HCT116 (cell line): ENCODE measurements around the gene TNIK. TPM values are rescaled to one million over a fixed set of nuclear protein-coding genes. Genes with fewer than 3 reads are reported as not detected.

ENCODE experiments used
- ATAC-seq: fragments of 200-7000 bp; cut with Tn5 transposase; 2 replicates; pipeline ENCODE4 v1.9.1; 2020; ENCODE audit warnings: mild to moderate bottlenecking, moderate library complexity
- BruUV-seq: library from RNA; stranded (reverse); fragments of 400-500 nt; replicated peaks from 2 replicates; lab custom pipeline; 2021; lab: Mats Ljungman, UMichigan
- CTCF ChIA-PET: fragments of 300-600 bp; sonication (Branson Sonifier 250); formaldehyde crosslinking; loops from one replicate; lab custom pipeline; 2021; ENCODE audit warnings: antibody characterized with exemption; lab: Charles Lee
- POLR2A ChIA-PET: fragments of 300-600, 350-600 bp; sonication (Branson Sonifier 250); formaldehyde crosslinking; loops from one replicate; lab custom pipeline; 2021; ENCODE audit warnings: antibody characterized with exemption; lab: Charles Lee
- RAD21 ChIA-PET, 2 experiments: fragments of 300-600 bp; sonication (Branson Sonifier 250); formaldehyde crosslinking; loops; one replicate each; lab custom pipeline; 2023; ENCODE audit warnings: low total read pairs in 2 of 2; ENCODE audit not compliant: uncharacterized antibody in 2 of 2, unreplicated experiment in 2 of 2, low non-redundant PET in 1 of 2; lab: Charles Lee
- DNase-seq: peaks from one replicate; pipeline ENCODE4 v3.0.0-alpha.2; 2010; ENCODE audit warnings: low read depth, low spot score
- H2AFZ ChIP-seq: fragments of 200-600 bp; shearing (Covaris generic), sonication (generic); 2 replicates; pipeline ENCODE4 v1.6.1; 2017; ENCODE audit warnings: low read depth, mixed run types, mixed read lengths, antibody characterized with exemption, low read length; ENCODE audit not compliant: poor library complexity, severe bottlenecking
- H3K27ac ChIP-seq: 2 replicates; pipeline ENCODE4 v1.5.1; 2012; ENCODE audit warnings: low read depth, low read length
- H3K27me3 ChIP-seq: fragments of 200-600 bp; sonication (generic); 2 replicates; pipeline ENCODE4 v1.6.1; 2016; ENCODE audit warnings: mixed run types, low read length, mixed read lengths; ENCODE audit not compliant: insufficient read depth
- H3K36me3 ChIP-seq, 2 experiments: fragments of 200-500 bp in 1 of 2; fragments of 200-600 bp in 1 of 2; sonication (Bioruptor generic) in 1 of 2; sonication (generic) in 1 of 2; 2 replicates each; pipeline versions ENCODE4 v1.5.1 to v1.6.1; 2014 to 2016; ENCODE audit warnings: low read length in 2 of 2, inconsistent platforms in 1 of 2, mixed read lengths in 1 of 2, mixed run types in 1 of 2; ENCODE audit not compliant: insufficient read depth in 2 of 2, control insufficient read depth in 1 of 2
- H3K4me1 ChIP-seq, 2 experiments: fragments of 200-600 bp in 1 of 2; sonication (generic) in 1 of 2; 2 replicates each; pipeline versions ENCODE4 v1.5.1 to v1.6.1; 2012 to 2017; ENCODE audit warnings: low read length in 2 of 2, inconsistent platforms in 1 of 2, mild to moderate bottlenecking in 1 of 2, mixed read lengths in 1 of 2, mixed run types in 1 of 2, moderate library complexity in 1 of 2; ENCODE audit not compliant: insufficient read depth in 2 of 2, control insufficient read depth in 1 of 2
- H3K4me2 ChIP-seq: fragments of 200-600 bp; sonication (generic); 2 replicates; pipeline ENCODE4 v1.6.1; 2017; ENCODE audit warnings: mixed run types, low read length, mixed read lengths
- H3K4me3 ChIP-seq, 2 experiments: fragments of 200-600 bp in 1 of 2; sonication (generic) in 1 of 2; replicated peaks in 1 of 2; 2 replicates each; pipeline ENCODE4 v1.5.1; 2011 to 2016; ENCODE audit warnings: low read length in 2 of 2, control low read depth in 1 of 2, low read depth in 1 of 2, mild to moderate bottlenecking in 1 of 2, mixed read lengths in 1 of 2, mixed run types in 1 of 2
- H3K79me2 ChIP-seq: fragments of 200-600 bp; sonication (generic); 2 replicates; pipeline ENCODE4 v1.6.1; 2017; ENCODE audit warnings: mild to moderate bottlenecking, mixed run types, low read length, moderate library complexity, mixed read lengths; ENCODE audit not compliant: insufficient read depth
- H3K9ac ChIP-seq: fragments of 200-600 bp; sonication (generic); 2 replicates; pipeline ENCODE4 v1.6.1; 2016; ENCODE audit warnings: low read length, mixed read lengths
- H3K9me2 ChIP-seq: fragments of 200-600 bp; sonication (generic), shearing (Covaris generic); 2 replicates; pipeline ENCODE4 v1.6.1; 2017; ENCODE audit warnings: mixed run types, mild to moderate bottlenecking, moderate library complexity; ENCODE audit not compliant: insufficient read depth
- H3K9me3 ChIP-seq, 2 experiments: fragments of 200-500 bp in 1 of 2; fragments of 200-600 bp in 1 of 2; sonication (Bioruptor generic) in 1 of 2; sonication (generic) in 1 of 2; 2 replicates each; pipeline ENCODE4 v1.6.1; 2014 to 2017; ENCODE audit warnings: low read length in 2 of 2, mixed read lengths in 2 of 2, inconsistent platforms in 1 of 2, low read depth in 1 of 2, mild to moderate bottlenecking in 1 of 2, mixed run types in 1 of 2, moderate library complexity in 1 of 2; ENCODE audit not compliant: control insufficient read depth in 1 of 2, insufficient read depth in 1 of 2
- H4K20me1 ChIP-seq: fragments of 200-600 bp; sonication (generic), shearing (Covaris generic); 2 replicates; pipeline ENCODE4 v1.6.1; 2017; ENCODE audit warnings: mixed run types, mild to moderate bottlenecking, moderate library complexity; ENCODE audit not compliant: insufficient read depth
- ATF3 ChIP-seq: IDR thresholded peaks from 2 replicates; pipeline ENCODE4 v1.6.1; 2012
- CEBPB ChIP-seq: IDR thresholded peaks from 2 replicates; pipeline ENCODE4 v1.6.1; 2012; ENCODE audit warnings: low read depth
- CTCF ChIP-seq, 3 experiments: fragments of 200-600 bp in 1 of 3; sonication (generic) in 1 of 3; IDR thresholded peaks in 2 of 3; conservative IDR thresholded peaks in 1 of 3; 2 replicates each; pipeline ENCODE4 v1.5.1; 2012 to 2017; ENCODE audit warnings: low read depth in 2 of 3, low read length in 2 of 3, antibody characterized with exemption in 1 of 3, borderline replicate concordance in 1 of 3, control low read depth in 1 of 3, mild to moderate bottlenecking in 1 of 3, mixed read lengths in 1 of 3, mixed run types in 1 of 3, moderate library complexity in 1 of 3; ENCODE audit not compliant: insufficient read depth in 1 of 3
- EGR1 ChIP-seq: IDR thresholded peaks from 2 replicates; pipeline ENCODE4 v1.6.1; 2012; ENCODE audit warnings: low read depth
- EZH2 ChIP-seq: fragments of 200-600 bp; sonication (generic); IDR thresholded peaks from 2 replicates; pipeline ENCODE4 v1.6.1; 2017; ENCODE audit warnings: antibody characterized with exemption, mixed run types
- FOSL1 ChIP-seq: IDR thresholded peaks from 2 replicates; pipeline ENCODE4 v1.6.1; 2012; ENCODE audit warnings: low read depth
- JUND ChIP-seq: IDR thresholded peaks from 2 replicates; pipeline ENCODE4 v1.6.1; 2012
- POLR2AphosphoS5 ChIP-seq: IDR thresholded peaks from 2 replicates; pipeline ENCODE4 v1.6.1; 2011; ENCODE audit warnings: mild to moderate bottlenecking, low read depth, low read length, moderate library complexity
- RAD21 ChIP-seq: IDR thresholded peaks from 2 replicates; pipeline ENCODE4 v1.6.1; 2012; ENCODE audit warnings: low read depth, mild to moderate bottlenecking
- SP1 ChIP-seq: IDR thresholded peaks from 2 replicates; pipeline ENCODE4 v1.6.1; 2012; ENCODE audit warnings: low read depth
- SRF ChIP-seq: IDR thresholded peaks from 2 replicates; pipeline ENCODE4 v1.6.1; 2012; ENCODE audit warnings: low read depth
- TCF7L2 ChIP-seq: IDR thresholded peaks from 2 replicates; pipeline ENCODE4 v1.7.0; 2011; ENCODE audit warnings: borderline replicate concordance, inconsistent platforms; ENCODE audit not compliant: insufficient read depth, insufficient read length; ENCODE audit errors: extremely low read depth
- YY1 ChIP-seq: IDR thresholded peaks from 2 replicates; pipeline ENCODE4 v1.6.1; 2011; ENCODE audit warnings: low read length, low read depth, moderate library complexity, mild to moderate bottlenecking; ENCODE audit not compliant: insufficient replicate concordance; ENCODE audit errors: extremely low read depth
- ZBTB33 ChIP-seq: IDR thresholded peaks from 2 replicates; pipeline ENCODE4 v1.6.1; 2011; ENCODE audit warnings: mild to moderate bottlenecking, low read length, moderate library complexity; ENCODE audit not compliant: insufficient replicate concordance; ENCODE audit errors: extremely low read depth
- ZFX ChIP-seq: fragments of 450-650 bp; IDR thresholded peaks from 2 replicates; pipeline ENCODE4 v1.6.1; 2017
- intact Hi-C: fragments of 100-400 bp; cut with micrococcal nuclease; formaldehyde crosslinking; loops from 2 replicates; pipeline ENCODE4 v1.10.0; 2022
- total RNA-seq: library from RNA; stranded (reverse); gene quantifications from one replicate; pipeline ENCODE4 v1.2.1, GENCODE V29; 2021; ENCODE audit not compliant: unreplicated experiment
- TF ChIP-seq, protein P1 (sequence below): IDR thresholded peaks from 2 replicates; pipeline ENCODE4 v1.6.1; 2012; ENCODE audit warnings: low read depth
- TF ChIP-seq, protein P2 (sequence below): IDR thresholded peaks from 2 replicates; pipeline ENCODE4 v1.6.1; 2012

Gene TNIK
- total RNA-seq, 1 experiment from 2014 or later: 24.1 TPM

DNA sequence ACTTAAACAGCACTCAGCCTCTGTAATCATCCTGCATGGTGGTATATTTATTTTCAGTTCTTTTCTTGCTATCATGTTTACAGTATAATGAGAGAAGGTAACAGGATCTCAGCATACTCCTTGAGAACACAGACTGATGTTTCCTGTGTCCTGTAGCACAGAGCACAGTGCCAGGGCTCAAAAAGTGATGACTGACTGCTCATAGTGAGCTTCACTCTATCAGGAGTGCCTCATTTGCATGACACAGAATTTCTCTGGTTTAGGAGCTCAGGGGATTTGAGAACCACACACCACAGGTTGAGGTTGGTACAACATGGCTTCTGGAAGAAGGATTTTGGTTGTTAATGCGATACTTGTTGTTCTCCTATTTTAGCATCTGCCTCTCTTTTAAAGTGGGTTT is 365.1 kb downstream of the TNIK start:
- TF ChIP-seq SRF: no peak
- TF ChIP-seq ATF3: no peak
- TF ChIP-seq, protein P1, sequence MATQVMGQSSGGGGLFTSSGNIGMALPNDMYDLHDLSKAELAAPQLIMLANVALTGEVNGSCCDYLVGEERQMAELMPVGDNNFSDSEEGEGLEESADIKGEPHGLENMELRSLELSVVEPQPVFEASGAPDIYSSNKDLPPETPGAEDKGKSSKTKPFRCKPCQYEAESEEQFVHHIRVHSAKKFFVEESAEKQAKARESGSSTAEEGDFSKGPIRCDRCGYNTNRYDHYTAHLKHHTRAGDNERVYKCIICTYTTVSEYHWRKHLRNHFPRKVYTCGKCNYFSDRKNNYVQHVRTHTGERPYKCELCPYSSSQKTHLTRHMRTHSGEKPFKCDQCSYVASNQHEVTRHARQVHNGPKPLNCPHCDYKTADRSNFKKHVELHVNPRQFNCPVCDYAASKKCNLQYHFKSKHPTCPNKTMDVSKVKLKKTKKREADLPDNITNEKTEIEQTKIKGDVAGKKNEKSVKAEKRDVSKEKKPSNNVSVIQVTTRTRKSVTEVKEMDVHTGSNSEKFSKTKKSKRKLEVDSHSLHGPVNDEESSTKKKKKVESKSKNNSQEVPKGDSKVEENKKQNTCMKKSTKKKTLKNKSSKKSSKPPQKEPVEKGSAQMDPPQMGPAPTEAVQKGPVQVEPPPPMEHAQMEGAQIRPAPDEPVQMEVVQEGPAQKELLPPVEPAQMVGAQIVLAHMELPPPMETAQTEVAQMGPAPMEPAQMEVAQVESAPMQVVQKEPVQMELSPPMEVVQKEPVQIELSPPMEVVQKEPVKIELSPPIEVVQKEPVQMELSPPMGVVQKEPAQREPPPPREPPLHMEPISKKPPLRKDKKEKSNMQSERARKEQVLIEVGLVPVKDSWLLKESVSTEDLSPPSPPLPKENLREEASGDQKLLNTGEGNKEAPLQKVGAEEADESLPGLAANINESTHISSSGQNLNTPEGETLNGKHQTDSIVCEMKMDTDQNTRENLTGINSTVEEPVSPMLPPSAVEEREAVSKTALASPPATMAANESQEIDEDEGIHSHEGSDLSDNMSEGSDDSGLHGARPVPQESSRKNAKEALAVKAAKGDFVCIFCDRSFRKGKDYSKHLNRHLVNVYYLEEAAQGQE: no peak
- TF ChIP-seq EGR1: no peak
- TF ChIP-seq FOSL1: no peak
- TF ChIP-seq SP1: no peak
- no peak for TF ChIP-seq POLR2AphosphoS5
- TF ChIP-seq EZH2: no peak
- TF ChIP-seq, protein P2, sequence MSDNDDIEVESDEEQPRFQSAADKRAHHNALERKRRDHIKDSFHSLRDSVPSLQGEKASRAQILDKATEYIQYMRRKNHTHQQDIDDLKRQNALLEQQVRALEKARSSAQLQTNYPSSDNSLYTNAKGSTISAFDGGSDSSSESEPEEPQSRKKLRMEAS: no peak
- no peak for TF ChIP-seq YY1
- no peak for TF ChIP-seq CTCF (IDR thresholded peaks at IDR 0.05 in 2 of 3, conservative IDR thresholded peaks at IDR 0.05 in 1 of 3; ENCODE audit: borderline replicate concordance in 1 of 3, insufficient read depth in 1 of 3, low read depth in 2 of 3, low read length in 2 of 3)
- no peak for TF ChIP-seq CEBPB
- no peak for TF ChIP-seq ZBTB33
- no peak for TF ChIP-seq RAD21
- TF ChIP-seq JUND: no peak
- no peak for TF ChIP-seq ZFX
- TF ChIP-seq TCF7L2: no peak
- Histone ChIP-seq H3K9me3 (no peaks in the 10 kb centered on the region), H3K79me2 (no peaks in the 10 kb centered on the region), H3K4me1 (no peaks in the 10 kb centered on the region), H3K9me2 (no peaks in the 10 kb centered on the region), H4K20me1 (no peaks in the 10 kb centered on the region), H3K27me3 (no peaks in the 10 kb centered on the region), H3K4me2 (no peak overlapping the region), H3K4me3 (no peak overlapping the region), H3K27ac (no peak overlapping the region), H3K36me3 (no peaks in the 10 kb centered on the region), H3K9ac (no peak overlapping the region), H2AFZ (no peak overlapping the region)
- no peak for DNase-seq
- ChIA-PET POLR2A (no interaction called here), CTCF (no interaction called here), RAD21 (no interaction called here)
- intact Hi-C loops: no loop called here
- no peak for ATAC-seq
- BruUV-seq: no TSS peak
